ENCODE results near the gene AKR1B1.

The AKR1B1 gene

GRCh38 chr7:134443396-134444070 lies 15.4 kb downstream of the AKR1B1 start:
- no peak for DNase-seq

- DNase-seq: no peak
These were observed 16.3 kb downstream of the AKR1B1 start for GRCh38 chr7:134442441-134443220.

GRCh38 chr7:134441264-134441663 lies 17.6 kb downstream of the AKR1B1 start:
- no peak for DNase-seq

- DNase-seq: no peak
These were observed 18.4 kb downstream of the AKR1B1 start for GRCh38 chr7:134440476-134440875.

- DNase-seq: no peak
These were observed 18.8 kb downstream of the AKR1B1 start for GRCh38 chr7:134440067-134440466.

- no peak for DNase-seq
These were observed 20.0 kb downstream of the AKR1B1 start for GRCh38 chr7:134438946-134439345.

- DNase-seq: no peak
These were observed 23.6 kb downstream of the AKR1B1 start for GRCh38 chr7:134435161-134435920.

GRCh38 chr7:134434701-134435100 lies 24.2 kb downstream of the AKR1B1 start:
- no peak for DNase-seq

- DNase-seq: no peak
These were observed 25.5 kb downstream of the AKR1B1 start for GRCh38 chr7:134433430-134433829.

GRCh38 chr7:134432296-134433152 lies 26.4 kb downstream of the AKR1B1 start:
- DNase-seq: peak; percentile 96

- DNase-seq: no peak
These were observed 27.1 kb downstream of the AKR1B1 start for GRCh38 chr7:134431815-134432214.

- no peak for DNase-seq
These were observed 29.4 kb downstream of the AKR1B1 start for GRCh38 chr7:134429481-134429880.

GRCh38 chr7:134428942-134429341 lies 30.0 kb downstream of the AKR1B1 start:
- no peak for DNase-seq

GRCh38 chr7:134427896-134428295 lies 31.0 kb downstream of the AKR1B1 start:
- no peak for DNase-seq

GRCh38 chr7:134425777-134426176 lies 33.1 kb downstream of the AKR1B1 start:
- no peak for DNase-seq

- no peak for DNase-seq
These were observed 36.3 kb downstream of the AKR1B1 start for GRCh38 chr7:134422638-134423037.

GRCh38 chr7:134422008-134422407 lies 36.9 kb downstream of the AKR1B1 start:
- no peak for DNase-seq

GRCh38 chr7:134420424-134421125 lies 38.3 kb downstream of the AKR1B1 start:
- DNase-seq: peak; percentile 84

- no peak for DNase-seq
These were observed 39.0 kb downstream of the AKR1B1 start for GRCh38 chr7:134419875-134420274.

- DNase-seq: no peak
These were observed 39.8 kb downstream of the AKR1B1 start for GRCh38 chr7:134419085-134419484.

GRCh38 chr7:134415700-134416099 lies 43.2 kb downstream of the AKR1B1 start:
- DNase-seq: no peak

GRCh38 chr7:134414109-134414508 lies 44.8 kb downstream of the AKR1B1 start:
- DNase-seq: no peak
